ENCODE results near the gene SPRYD4.

The SPRYD4 gene

DNA sequence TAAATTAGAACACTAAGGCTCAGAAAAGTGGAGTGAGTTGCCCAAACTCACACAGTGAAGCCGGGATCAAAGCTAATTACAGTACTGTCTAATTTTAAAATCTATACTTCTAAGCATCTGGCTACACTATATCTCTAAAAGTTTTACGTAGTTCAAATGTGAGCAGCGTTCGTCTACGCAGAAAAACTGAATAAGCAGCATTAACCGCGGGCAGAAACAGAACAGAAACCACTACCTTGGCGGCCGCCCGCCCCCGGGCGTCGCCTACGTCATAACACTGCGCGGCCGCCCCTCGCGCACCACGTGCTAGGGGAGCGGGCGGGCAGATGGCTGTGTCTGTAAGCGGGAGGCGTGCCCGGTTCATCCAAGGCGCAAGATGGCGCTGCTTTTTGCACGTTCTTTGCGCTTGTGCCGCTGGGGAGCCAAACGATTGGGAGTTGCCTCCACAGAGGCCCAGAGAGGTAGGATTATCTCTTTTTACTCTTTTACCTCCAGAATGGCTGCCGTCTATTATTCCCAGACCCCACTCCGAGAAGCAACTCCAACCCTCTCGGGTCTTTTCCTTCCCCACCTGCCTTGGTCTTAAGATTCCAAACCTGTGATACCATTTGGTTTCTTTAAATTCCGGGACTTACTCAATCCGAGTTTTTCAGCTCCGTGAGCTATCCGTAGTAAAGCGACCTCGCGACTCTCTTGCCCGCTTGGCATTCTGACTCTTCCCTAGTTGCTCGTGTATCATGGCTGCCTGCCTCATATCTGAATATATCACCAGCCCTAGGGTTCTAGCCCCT is at the start of gene SPRYD4 (continued):
- TF ChIP-seq ZSCAN4 (tag by site-specific recombination; IDR thresholded peaks at IDR 0.05) (no peak), ZNF555 (tag by site-specific recombination; conservative IDR thresholded peaks at IDR 0.05) (no peak), GLIS1 (tag by site-specific recombination; IDR thresholded peaks at IDR 0.05) (peak; percentile 64; the same call in 1 of the 2 replicates), ZNF398 (tag by site-specific recombination; IDR thresholded peaks at IDR 0.05) (no peak), MYNN (tag by site-specific recombination; IDR thresholded peaks at IDR 0.05; ENCODE audit: borderline replicate concordance) (no peak), ZBTB20 (tag by site-specific recombination; IDR thresholded peaks at IDR 0.05) (peak; percentile 8; the same call in 1 of the 2 replicates), GLI2 (tag by site-specific recombination; IDR thresholded peaks at IDR 0.05; ENCODE audit: borderline replicate concordance, low read depth) (no peak), ZNF585B (tag by site-specific recombination; IDR thresholded peaks at IDR 0.05) (no peak), ZNF341 (tag by site-specific recombination; IDR thresholded peaks at IDR 0.05; ENCODE audit: low read depth) (peak; percentile 28; the same call in 1 of the 2 replicates), ZNF280D (tag by site-specific recombination; IDR thresholded peaks at IDR 0.05) (0 out of 2 replicates have a peak, but pooled peaks have one; percentile 32), ZBTB21 (tag by site-specific recombination; IDR thresholded peaks at IDR 0.05) (peak; percentile 79; the same call in 1 of the 2 replicates), ZNF707 (tag by site-specific recombination; IDR thresholded peaks at IDR 0.05) (no peak), ZBTB11 (tag by site-specific recombination; conservative IDR thresholded peaks at IDR 0.05; ENCODE audit: low read depth) (peak; percentile 40), ZEB2 (tag by site-specific recombination; IDR thresholded peaks at IDR 0.05) (peak; percentile 72; the same call in 1 of the 2 replicates)
- TF ChIP-seq, protein P1, sequence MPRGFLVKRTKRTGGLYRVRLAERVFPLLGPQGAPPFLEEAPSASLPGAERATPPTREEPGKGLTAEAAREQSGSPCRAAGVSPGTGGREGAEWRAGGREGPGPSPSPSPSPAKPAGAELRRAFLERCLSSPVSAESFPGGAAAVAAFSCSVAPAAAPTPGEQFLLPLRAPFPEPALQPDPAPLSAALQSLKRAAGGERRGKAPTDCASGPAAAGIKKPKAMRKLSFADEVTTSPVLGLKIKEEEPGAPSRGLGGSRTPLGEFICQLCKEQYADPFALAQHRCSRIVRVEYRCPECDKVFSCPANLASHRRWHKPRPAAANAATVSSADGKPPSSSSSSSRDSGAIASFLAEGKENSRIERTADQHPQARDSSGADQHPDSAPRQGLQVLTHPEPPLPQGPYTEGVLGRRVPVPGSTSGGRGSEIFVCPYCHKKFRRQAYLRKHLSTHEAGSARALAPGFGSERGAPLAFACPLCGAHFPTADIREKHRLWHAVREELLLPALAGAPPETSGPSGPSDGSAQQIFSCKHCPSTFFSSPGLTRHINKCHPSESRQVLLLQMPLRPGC (tag by site-specific recombination; IDR thresholded peaks at IDR 0.05), result 0 out of 2 replicates have a peak, but pooled peaks have one; percentile 27

Data from HEK293 (cell line).